Stimulated activated CD4-positive, alpha-beta T cell treated with anti-CD3 and anti-CD28 coated beads, Interleukin-1b, Interleukin-23, amount 100 ng/mL, for 24 hours (primary cell): ENCODE measurements around the gene SEC63.

Experiments
- DNase-seq, 4 experiments: peaks; one replicate each; pipeline ENCODE4 v3.0.0-alpha.2; 2020; ENCODE audit warnings: low read depth in 4 of 4, low spot score in 1 of 4

The SEC63 gene

GRCh38 chr6:107822176-107823046 is 135.6 kb downstream of the SEC63 start:
- DNase-seq: no peak

DNA sequence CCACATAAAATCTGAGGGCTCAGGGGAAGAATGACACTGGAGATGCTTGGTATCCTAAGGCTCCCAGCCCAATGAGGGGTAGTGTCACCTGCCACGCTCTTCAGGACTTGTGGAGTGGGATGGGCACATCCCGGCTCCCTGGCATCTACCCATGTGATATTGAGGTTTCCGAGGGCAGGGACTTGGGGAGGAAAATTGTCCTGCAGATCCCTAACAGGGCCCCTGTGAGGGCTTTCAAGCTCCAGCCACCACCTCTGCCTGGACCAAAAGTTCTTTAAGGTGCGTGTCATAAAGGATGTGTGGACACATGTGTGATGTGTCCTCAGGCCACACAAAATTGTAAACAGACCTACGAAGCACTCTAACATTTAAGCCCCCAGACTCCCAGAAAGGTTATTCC is 136.4 kb downstream of the SEC63 start:
- no peak for DNase-seq

GRCh38 chr6:107820338-107821261 is 137.4 kb downstream of the SEC63 start:
- no peak for DNase-seq

- no peak for DNase-seq
Observed at GRCh38 chr6:107819964-107820337, 138.1 kb downstream of the SEC63 start.

GRCh38 chr6:107819217-107819616 is 138.8 kb downstream of the SEC63 start:
- DNase-seq: no peak

DNA sequence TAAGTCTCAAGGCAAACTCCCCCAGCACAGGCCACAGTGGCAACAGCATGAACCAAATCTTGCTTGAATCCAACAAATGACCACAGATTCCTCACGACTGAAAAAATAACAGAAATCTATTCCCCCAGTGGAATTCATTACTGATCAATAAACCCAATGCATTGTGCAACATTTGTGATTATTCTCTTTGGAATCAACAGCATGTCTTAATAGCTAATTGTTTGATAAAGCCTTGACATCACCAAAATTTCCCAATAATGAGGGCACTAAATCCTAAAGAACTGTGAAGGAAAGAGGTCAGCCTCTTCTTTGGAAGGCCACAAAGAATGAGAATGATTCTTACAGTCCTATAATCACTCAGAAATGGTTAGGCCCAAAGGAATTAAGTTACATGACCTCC is 139.7 kb downstream of the SEC63 start:
- no peak for DNase-seq

DNA sequence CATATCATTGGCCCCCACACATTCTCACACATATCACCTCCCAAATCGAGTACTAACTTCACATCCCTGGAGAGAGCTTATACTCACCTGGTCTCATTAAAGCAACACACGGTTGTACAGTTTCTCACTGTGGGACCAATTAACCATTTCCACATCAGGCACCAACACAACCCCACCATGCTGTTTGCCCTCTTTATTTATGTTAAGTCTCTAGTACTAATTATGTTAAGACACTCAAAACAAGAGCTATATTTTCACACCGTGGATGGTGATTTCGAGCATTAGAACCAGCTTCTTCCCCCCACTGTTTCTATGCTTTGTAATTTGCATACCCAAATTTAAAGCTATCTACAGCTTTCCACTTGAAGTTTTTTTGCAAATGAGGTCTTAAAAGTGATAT is 140.2 kb downstream of the SEC63 start:
- no peak for DNase-seq
